Endothelial cell of umbilical vein (primary cell): Measurements from ENCODE around the gene FKBP8. TPM values are rescaled to one million over a fixed set of nuclear protein-coding genes. Genes with fewer than 3 reads are reported as not detected.
"Not testable (repeated sequence)": the region's sequence is repeated elsewhere in the genome, so short reads cannot be mapped to it uniquely, and the experiment has no call there.

Source experiments
- BruUV-seq: library from RNA; stranded (reverse); fragments of 400-500 nt; replicated peaks from 2 replicates; lab custom pipeline; 2021; lab: Mats Ljungman, UMichigan
- CTCF ChIA-PET: fragments of 300-600, 350-600 bp; sonication (Branson Sonifier 250); formaldehyde crosslinking; loops from one replicate; lab custom pipeline; 2021; ENCODE audit warnings: antibody characterized with exemption, inconsistent platforms; lab: Charles Lee
- POLR2A ChIA-PET: fragments of 300-600, 350-600 bp; sonication (Branson Sonifier 250); formaldehyde crosslinking; loops from one replicate; lab custom pipeline; 2021; ENCODE audit warnings: antibody characterized with exemption, inconsistent platforms; lab: Charles Lee
- DNase-seq: peaks from one replicate; pipeline ENCODE4 v3.0.0-alpha.2; 2011; ENCODE audit warnings: low read depth, low spot score
- FAIRE-seq: peaks from 2 replicates; lab custom pipeline; 2011; peaks lifted over from hg19 to GRCh38; lab: Jason Lieb, UNC
- H2AFZ ChIP-seq: 2 replicates; pipeline ENCODE4 v1.6.0; 2012; ENCODE audit warnings: low read depth, low read length, control low read depth, inconsistent platforms
- H3K27ac ChIP-seq: 2 replicates; pipeline ENCODE4 v1.5.1; 2011; ENCODE audit warnings: low read depth, mild to moderate bottlenecking, control low read depth, low read length, moderate library complexity; ENCODE audit not compliant: insufficient read depth
- H3K27me3 ChIP-seq, 2 experiments: 2 replicates each; pipeline versions ENCODE4 v1.6.0 to v1.6.1; 2011; ENCODE audit warnings: low read length in 2 of 2, mixed read lengths in 1 of 2; ENCODE audit not compliant: control insufficient read depth in 2 of 2, insufficient read depth in 2 of 2
- H3K36me3 ChIP-seq, 2 experiments: 2 replicates in 1 of 2; 3 replicates in 1 of 2; pipeline ENCODE4 v1.5.1; 2011; ENCODE audit warnings: low read length in 2 of 2, mild to moderate bottlenecking in 1 of 2, moderate library complexity in 1 of 2; ENCODE audit not compliant: control insufficient read depth in 2 of 2, insufficient read depth in 2 of 2; ENCODE audit errors: extremely low read depth in 1 of 2
- H3K4me1 ChIP-seq: 3 replicates; pipeline ENCODE4 v1.5.1; 2011; ENCODE audit warnings: mild to moderate bottlenecking, low read length; ENCODE audit not compliant: control insufficient read depth, insufficient read depth; ENCODE audit errors: extremely low read depth
- H3K4me2 ChIP-seq: 2 replicates; pipeline ENCODE4 v1.6.1; 2011; ENCODE audit warnings: low read length, control low read depth, mixed read lengths; ENCODE audit not compliant: insufficient read depth
- H3K4me3 ChIP-seq, 3 experiments: fragments of 200-600 bp in 1 of 3; sonication (generic), shearing (Covaris generic) in 1 of 3; replicated peaks in 1 of 3; 2 replicates each; pipeline ENCODE4 v1.5.1; 2011 to 2016; ENCODE audit warnings: control low read depth in 3 of 3, low read length in 3 of 3, mild to moderate bottlenecking in 2 of 3, inconsistent platforms in 1 of 3, low read depth in 1 of 3, moderate library complexity in 1 of 3; ENCODE audit not compliant: insufficient read depth in 1 of 3
- H3K79me2 ChIP-seq: 2 replicates; pipeline ENCODE4 v1.6.0; 2012; ENCODE audit warnings: low read length, inconsistent platforms; ENCODE audit not compliant: control insufficient read depth, insufficient read depth
- H3K9ac ChIP-seq: replicated peaks from 2 replicates; pipeline ENCODE3; 2011; ENCODE audit warnings: low read length, control low read depth; ENCODE audit not compliant: insufficient read depth; ENCODE audit errors: extremely low read depth
- H3K9me1 ChIP-seq: replicated peaks from 3 replicates; pipeline ENCODE4 v1.6.0; 2011; ENCODE audit warnings: mild to moderate bottlenecking, low read length; ENCODE audit not compliant: control insufficient read depth, insufficient read depth; ENCODE audit errors: extremely low read depth
- H3K9me3 ChIP-seq: replicated peaks from 2 replicates; pipeline ENCODE4 v1.5.1; 2012; ENCODE audit warnings: low read length, inconsistent platforms; ENCODE audit not compliant: control insufficient read depth, insufficient read depth
- H4K20me1 ChIP-seq: replicated peaks from 2 replicates; pipeline ENCODE3; 2011; ENCODE audit warnings: mild to moderate bottlenecking, low read length; ENCODE audit not compliant: control insufficient read depth, insufficient read depth; ENCODE audit errors: extremely low read depth
- EZH2 ChIP-seq: IDR thresholded peaks from 2 replicates; pipeline ENCODE4 v1.6.1; 2012; ENCODE audit warnings: borderline replicate concordance, low read depth, mild to moderate bottlenecking, moderate library complexity, low read length, inconsistent platforms; ENCODE audit not compliant: severe bottlenecking
- FOS ChIP-seq: IDR thresholded peaks from 2 replicates; pipeline ENCODE4 v1.6.1; 2011; ENCODE audit warnings: mild to moderate bottlenecking, low read length, moderate library complexity, borderline replicate concordance; ENCODE audit not compliant: insufficient read depth
- GATA2 ChIP-seq: IDR thresholded peaks from 2 replicates; pipeline ENCODE4 v1.7.0; 2011; ENCODE audit warnings: low read depth, mild to moderate bottlenecking, moderate library complexity, mixed read lengths, low read length; ENCODE audit not compliant: insufficient read length, insufficient read depth
- JUN ChIP-seq: IDR thresholded peaks from 2 replicates; pipeline ENCODE4 v1.6.1; 2011; ENCODE audit warnings: borderline replicate concordance, low read depth; ENCODE audit not compliant: insufficient read length, insufficient read depth
- MYC ChIP-seq: IDR thresholded peaks from one replicate; pipeline ENCODE4 v1.6.1; 2011; ENCODE audit warnings: mild to moderate bottlenecking, low read depth, low read length
- POLR2A ChIP-seq: IDR thresholded peaks from 2 replicates; pipeline ENCODE4 v1.6.1; 2012; ENCODE audit warnings: low read depth, mild to moderate bottlenecking, control low read depth, low read length
- POLR2AphosphoS5 ChIP-seq: IDR thresholded peaks from 2 replicates; pipeline ENCODE4 v1.6.1; 2012; ENCODE audit warnings: low read depth, mild to moderate bottlenecking, control low read depth, low read length, moderate library complexity; ENCODE audit not compliant: insufficient read depth
- dilution Hi-C: fragments of 300-500 bp; cut with MboI; formaldehyde crosslinking; loops from one replicate; pipeline ENCODE4 v1.15.0; 2019; ENCODE audit warnings: low sequenced_read_pairs; ENCODE audit not compliant: extremely low pct_ligation_motif_present
- intact Hi-C: fragments of 100-400 bp; cut with micrococcal nuclease; formaldehyde crosslinking; loops from one replicate; pipeline ENCODE4 v1.10.0; 2022
- polyA plus RNA-seq, 4 experiments: library from polyadenylated mRNA; depleted of rRNA in 3 of 4; stranded (reverse) in 3 of 4; unstranded in 1 of 4; fragments of >200 nt; gene quantifications; 2 replicates each; pipeline versions ENCODE4 v1.2.1 to v1.2.3, GENCODE V29; 2011 to 2012; ENCODE audit warnings: missing spikeins in 1 of 4
- total RNA-seq: library from RNA; stranded (reverse); gene quantifications from 2 replicates; pipeline ENCODE4 v1.2.3, GENCODE V29; 2021
- TF ChIP-seq, protein P1 (sequence below), 2 donors: IDR thresholded peaks; 1 replicate in 1 of 2; 2 replicates in 1 of 2; pipeline ENCODE4 v1.5.1; 2011; ENCODE audit warnings: low read length in 2 of 2, mild to moderate bottlenecking in 2 of 2, moderate library complexity in 2 of 2, control low read depth in 1 of 2, inconsistent platforms in 1 of 2, low read depth in 1 of 2; ENCODE audit not compliant: insufficient read depth in 1 of 2; ENCODE audit errors: extremely low read depth in 1 of 2
- TF ChIP-seq, protein P2 (sequence below): IDR thresholded peaks from 2 replicates; pipeline ENCODE4 v1.6.1; 2011; ENCODE audit not compliant: insufficient read depth, insufficient read length

Gene FKBP8
- total and polyA plus RNA-seq, 2 donors (not counting 3 experiments of a cell fraction or from before 2014, with no cell fraction given): 150 to 173 TPM

DNA sequence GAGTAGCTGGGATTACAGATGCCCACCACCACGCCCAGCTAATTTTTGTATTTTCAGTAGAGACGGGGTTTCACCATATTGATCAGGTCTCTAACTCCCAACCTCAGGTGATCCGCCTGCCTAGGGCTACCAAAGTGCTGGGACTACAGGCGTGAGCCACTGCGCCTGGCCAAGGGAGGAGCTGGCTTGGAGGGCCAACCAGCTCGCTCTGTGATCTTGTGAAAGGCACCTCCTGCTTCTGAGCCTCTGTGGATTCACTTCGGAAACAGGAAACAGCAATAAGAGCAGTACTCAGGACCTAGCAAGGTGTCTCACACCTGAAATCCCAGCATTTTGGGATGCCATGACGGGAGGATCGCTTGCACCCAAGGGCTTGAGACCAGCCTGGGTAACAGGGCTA lies 19.5 kb downstream of the FKBP8 start:
- ChIA-PET CTCF (interaction anchor here (1.5 kb wide), 1 partner anchor 35 kb away, joined by 3 read pairs; no protein-coding TSS in a partner anchor), POLR2A (no interaction called here)
- no peak overlapping the region for H3K4me3 ChIP-seq
- H3K36me3 ChIP-seq: no peaks in the 10 kb centered on the region
- H3K9me1 ChIP-seq: no peaks in the 10 kb centered on the region
- BruUV-seq: no TSS peak
- FAIRE-seq (no peak), DNase-seq (no peak)
- no peak overlapping the region for H3K4me2 ChIP-seq
- no peaks in the 10 kb centered on the region for H4K20me1 ChIP-seq
- H2AFZ ChIP-seq: no peak overlapping the region
- intact Hi-C loops (no loop called here), dilution Hi-C loops (no loop called here)
- H3K9me3 ChIP-seq: no peaks in the 10 kb centered on the region
- peaks cover 28% of the 10 kb centered on the region for H3K79me2 ChIP-seq
- peaks cover 12% of the 10 kb centered on the region for H3K4me1 ChIP-seq
- H3K9ac ChIP-seq: no peak overlapping the region
- TF ChIP-seq FOS (no peak), MYC (no peak), POLR2AphosphoS5 (no peak), EZH2 (no peak), POLR2A (no peak), GATA2 (no peak), JUN (no peak)
- TF ChIP-seq, protein P1, sequence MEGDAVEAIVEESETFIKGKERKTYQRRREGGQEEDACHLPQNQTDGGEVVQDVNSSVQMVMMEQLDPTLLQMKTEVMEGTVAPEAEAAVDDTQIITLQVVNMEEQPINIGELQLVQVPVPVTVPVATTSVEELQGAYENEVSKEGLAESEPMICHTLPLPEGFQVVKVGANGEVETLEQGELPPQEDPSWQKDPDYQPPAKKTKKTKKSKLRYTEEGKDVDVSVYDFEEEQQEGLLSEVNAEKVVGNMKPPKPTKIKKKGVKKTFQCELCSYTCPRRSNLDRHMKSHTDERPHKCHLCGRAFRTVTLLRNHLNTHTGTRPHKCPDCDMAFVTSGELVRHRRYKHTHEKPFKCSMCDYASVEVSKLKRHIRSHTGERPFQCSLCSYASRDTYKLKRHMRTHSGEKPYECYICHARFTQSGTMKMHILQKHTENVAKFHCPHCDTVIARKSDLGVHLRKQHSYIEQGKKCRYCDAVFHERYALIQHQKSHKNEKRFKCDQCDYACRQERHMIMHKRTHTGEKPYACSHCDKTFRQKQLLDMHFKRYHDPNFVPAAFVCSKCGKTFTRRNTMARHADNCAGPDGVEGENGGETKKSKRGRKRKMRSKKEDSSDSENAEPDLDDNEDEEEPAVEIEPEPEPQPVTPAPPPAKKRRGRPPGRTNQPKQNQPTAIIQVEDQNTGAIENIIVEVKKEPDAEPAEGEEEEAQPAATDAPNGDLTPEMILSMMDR (IDR thresholded peaks at IDR 0.05; ENCODE audit: extremely low read depth in 1 of 2, insufficient read depth in 1 of 2, low read depth in 1 of 2, low read length in 2 of 2): no peak
- TF ChIP-seq, protein P2, sequence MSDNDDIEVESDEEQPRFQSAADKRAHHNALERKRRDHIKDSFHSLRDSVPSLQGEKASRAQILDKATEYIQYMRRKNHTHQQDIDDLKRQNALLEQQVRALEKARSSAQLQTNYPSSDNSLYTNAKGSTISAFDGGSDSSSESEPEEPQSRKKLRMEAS: no peak
- no peaks in the 10 kb centered on the region for H3K27me3 ChIP-seq
- H3K27ac ChIP-seq: no peak overlapping the region

DNA sequence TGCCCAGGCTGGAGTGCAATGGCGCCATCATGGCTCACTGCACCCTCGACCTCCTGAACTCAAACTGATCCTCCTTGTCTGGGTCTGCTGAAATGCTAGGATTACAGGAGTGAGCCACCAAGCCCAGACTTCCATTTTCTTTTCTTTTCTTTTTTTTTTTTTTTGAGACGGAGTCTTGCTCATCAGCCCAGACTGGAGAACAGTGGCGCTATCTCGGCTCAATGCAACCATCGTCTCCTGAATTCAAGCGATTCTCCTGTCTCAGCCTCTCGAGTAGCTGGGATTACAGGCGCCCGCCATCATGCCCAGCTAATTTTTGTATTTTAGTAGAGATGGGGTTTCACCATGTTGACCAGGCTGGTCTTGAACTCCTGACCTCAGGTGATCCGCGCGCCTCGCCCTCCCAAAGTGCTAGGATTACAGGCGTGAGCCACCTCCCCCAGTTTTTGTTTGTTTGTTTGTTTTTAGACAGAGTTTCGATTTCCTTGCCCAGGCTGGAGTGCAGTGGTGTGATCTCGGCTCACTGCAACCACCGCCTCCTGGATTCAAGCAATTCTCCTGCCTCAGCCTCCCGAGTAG lies 20.4 kb downstream of the FKBP8 start:
- H3K36me3 ChIP-seq, H3K9me3 ChIP-seq, DNase-seq, BruUV-seq, H3K27me3 ChIP-seq, dilution Hi-C loops, H3K9me1 ChIP-seq, H3K27ac ChIP-seq, H4K20me1 ChIP-seq, FAIRE-seq: not testable (repeated sequence)
- Histone ChIP-seq H3K4me1 (peaks cover 12% of the 10 kb centered on the region), H3K4me2 (peak overlapping the region; percentile 42), H3K9ac (peak overlapping the region; percentile 11), H2AFZ (peak overlapping the region; percentile 12), H3K4me3 (peak overlapping the region in 1 of 3 experiments; percentile 5), H3K79me2 (peaks cover 37% of the 10 kb centered on the region)
- ChIA-PET CTCF (interaction anchor here (0.8 to 3.6 kb wide), 6 partner anchors 16 to 324 kb away, joined by 3 to 25 read pairs (median 4); partner anchors contain the start of genes KXD1 and REX1BD), POLR2A (interaction anchor here (2.1 kb wide), 1 partner anchor 48 kb away, joined by 5 read pairs; the partner anchor contains the start of gene UBA52)
- intact Hi-C loops: loop anchor here (1.0 kb wide), 4 partner anchors 21 to 66 kb away; partner anchors contain the start of genes KXD1 and UBA52
